ENCODE results near the gene MARCO.
A peak's percentile ranks its signal among the peaks of the same experiment; 100 is the strongest.

The MARCO gene

GRCh38 chr2:118913803-118914645 is 28.0 kb upstream of the MARCO start:
- Mint-ChIP-seq H3K9me3 (peaks cover 6% of the 10 kb centered on the region), H3K4me3 (no peak overlapping the region), H3K4me1 (ENCODE audit: low read depth) (peaks cover 38% of the 10 kb centered on the region), H3K36me3 (ENCODE audit: low read depth) (no peaks in the 10 kb centered on the region), H3K27ac (peak overlapping the region; percentile 59), H3K27me3 (peaks cover 19% of the 10 kb centered on the region)
- intact Hi-C loops (cut with micrococcal nuclease), result loop anchor here (10.0 kb wide), 1 partner anchor 71 kb away; no protein-coding TSS in a partner anchor

DNA sequence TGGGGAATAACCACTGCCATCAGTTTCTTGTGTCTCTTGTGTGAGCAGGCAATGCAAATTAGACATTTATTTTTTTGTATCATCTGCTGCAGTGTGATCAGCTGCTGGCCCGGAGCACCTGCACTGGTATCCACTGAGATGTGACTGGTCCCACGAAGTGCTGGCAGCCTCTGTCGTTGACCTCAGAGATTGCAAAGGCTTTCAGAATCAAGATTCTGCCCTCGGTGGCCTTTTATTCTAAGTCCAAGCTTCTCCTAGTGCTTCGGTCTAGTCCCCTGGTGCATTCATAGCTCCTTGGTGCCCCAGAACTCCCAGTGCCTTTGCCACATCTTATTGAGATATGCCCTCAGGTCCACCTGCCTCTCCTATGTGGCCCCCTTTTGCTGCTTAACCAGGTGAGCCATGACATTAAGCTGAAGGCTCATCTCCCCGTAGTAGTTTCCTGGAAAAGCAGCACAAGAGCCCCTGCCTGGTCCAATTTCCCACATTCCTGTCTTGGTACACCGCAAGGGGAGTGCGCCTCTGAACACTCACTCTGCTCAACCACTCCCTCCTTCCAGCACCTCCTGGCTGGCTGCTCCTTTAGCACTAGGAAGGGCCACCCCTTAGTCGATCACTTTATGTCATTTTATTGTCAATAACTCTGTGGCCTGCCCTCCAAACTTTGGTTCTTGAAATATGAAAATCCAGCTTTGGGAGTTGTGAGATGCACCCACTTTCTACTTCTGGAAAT is 27.1 kb upstream of the MARCO start:
- Mint-ChIP-seq H3K27me3 (peaks cover 17% of the 10 kb centered on the region), H3K4me3 (no peak overlapping the region), H3K36me3 (ENCODE audit: low read depth) (no peaks in the 10 kb centered on the region), H3K27ac (no peak overlapping the region), H3K4me1 (ENCODE audit: low read depth) (peaks cover 33% of the 10 kb centered on the region), H3K9me3 (peaks cover 6% of the 10 kb centered on the region)
- intact Hi-C loops (cut with micrococcal nuclease), result loop anchor here (10.0 kb wide), 1 partner anchor 70 kb away; no protein-coding TSS in a partner anchor

- Mint-ChIP-seq H3K27ac (peak overlapping the region; percentile 11), H3K4me1 (ENCODE audit: low read depth) (peaks cover 32% of the 10 kb centered on the region), H3K4me3 (no peak overlapping the region), H3K9me3 (no peaks in the 10 kb centered on the region), H3K36me3 (ENCODE audit: low read depth) (no peaks in the 10 kb centered on the region), H3K27me3 (peaks cover 2% of the 10 kb centered on the region)
- intact Hi-C loops (cut with micrococcal nuclease), result loop anchor here (10.0 kb wide), 1 partner anchor 67 kb away; no protein-coding TSS in a partner anchor
These were observed 24.0 kb upstream of the MARCO start for GRCh38 chr2:118918017-118918416.

- H3K27me3 Mint-ChIP-seq, result peaks cover 4% of the 10 kb centered on the region
- H3K27ac Mint-ChIP-seq, result no peak overlapping the region
- no peaks in the 10 kb centered on the region for H3K36me3 Mint-ChIP-seq (ENCODE audit: low read depth)
- intact Hi-C loops (cut with micrococcal nuclease), result no loop called here
- H3K4me3 Mint-ChIP-seq, result no peak overlapping the region
- no peaks in the 10 kb centered on the region for H3K9me3 Mint-ChIP-seq
- peaks cover 22% of the 10 kb centered on the region for H3K4me1 Mint-ChIP-seq (ENCODE audit: low read depth)
These were observed 20.3 kb upstream of the MARCO start for GRCh38 chr2:118921646-118922045.

DNA sequence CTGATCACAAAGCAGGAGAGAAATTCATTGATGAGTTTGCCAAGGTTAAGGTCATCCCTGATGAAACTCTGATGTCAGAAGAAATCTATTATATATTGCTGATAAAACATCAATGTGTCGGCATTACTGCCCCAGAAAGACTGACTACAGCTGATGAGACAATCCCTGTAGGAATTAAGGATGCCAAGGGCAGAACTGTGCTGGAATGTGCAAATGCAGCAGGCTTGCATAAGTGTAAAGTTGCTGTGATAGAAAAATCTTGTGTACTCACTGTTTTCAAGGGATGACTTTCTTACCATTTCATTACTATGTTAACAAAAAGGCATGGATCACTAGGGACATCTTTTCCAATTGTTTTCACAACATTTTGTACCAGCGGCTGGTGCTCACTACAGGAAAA is 19.7 kb upstream of the MARCO start:
- Mint-ChIP-seq H3K9me3 (no peaks in the 10 kb centered on the region), H3K27ac (no peak overlapping the region), H3K27me3 (peaks cover 4% of the 10 kb centered on the region), H3K4me1 (ENCODE audit: low read depth) (peaks cover 28% of the 10 kb centered on the region), H3K36me3 (ENCODE audit: low read depth) (no peaks in the 10 kb centered on the region), H3K4me3 (no peak overlapping the region)
- intact Hi-C loops (cut with micrococcal nuclease), result no loop called here

- intact Hi-C loops (cut with micrococcal nuclease), result no loop called here
- H3K27ac Mint-ChIP-seq, result no peak overlapping the region
- H3K36me3 Mint-ChIP-seq (ENCODE audit: low read depth), result no peaks in the 10 kb centered on the region
- peaks cover 28% of the 10 kb centered on the region for H3K4me1 Mint-ChIP-seq (ENCODE audit: low read depth)
- H3K4me3 Mint-ChIP-seq, result no peak overlapping the region
- peaks cover 4% of the 10 kb centered on the region for H3K27me3 Mint-ChIP-seq
- no peaks in the 10 kb centered on the region for H3K9me3 Mint-ChIP-seq
These were observed 18.6 kb upstream of the MARCO start for GRCh38 chr2:118923371-118923770.

- H3K4me3 Mint-ChIP-seq, result no peak overlapping the region
- peaks cover 4% of the 10 kb centered on the region for H3K27me3 Mint-ChIP-seq
- H3K36me3 Mint-ChIP-seq (ENCODE audit: low read depth), result peaks cover 5% of the 10 kb centered on the region
- no peak overlapping the region for H3K27ac Mint-ChIP-seq
- peaks cover 49% of the 10 kb centered on the region for H3K4me1 Mint-ChIP-seq (ENCODE audit: low read depth)
- peaks cover 12% of the 10 kb centered on the region for H3K9me3 Mint-ChIP-seq
- intact Hi-C loops (cut with micrococcal nuclease), result no loop called here
These were observed 16.5 kb upstream of the MARCO start for GRCh38 chr2:118925476-118925875.

DNA sequence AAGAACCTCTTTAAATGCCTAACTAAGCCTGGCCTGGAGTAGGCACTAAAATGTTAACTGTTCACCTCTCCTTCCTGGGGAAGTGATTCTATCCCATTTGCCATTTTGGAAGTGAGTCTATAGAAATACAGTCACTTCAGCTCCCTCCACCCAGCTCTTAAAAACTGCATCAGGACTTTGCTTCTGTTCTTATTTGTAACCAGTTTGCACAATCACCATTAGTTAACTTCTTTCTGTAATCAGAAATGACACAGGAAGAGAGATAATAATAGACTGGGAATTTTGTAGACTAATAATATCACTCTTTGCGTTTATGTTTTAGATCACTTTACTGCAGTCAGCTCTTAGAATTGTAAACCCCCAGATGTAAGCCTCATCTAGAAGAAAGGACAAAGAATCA is 16.0 kb upstream of the MARCO start:
- no peak overlapping the region for H3K27ac Mint-ChIP-seq
- peaks cover 52% of the 10 kb centered on the region for H3K4me1 Mint-ChIP-seq (ENCODE audit: low read depth)
- peaks cover 18% of the 10 kb centered on the region for H3K9me3 Mint-ChIP-seq
- H3K4me3 Mint-ChIP-seq, result no peak overlapping the region
- peaks cover 4% of the 10 kb centered on the region for H3K27me3 Mint-ChIP-seq
- intact Hi-C loops (cut with micrococcal nuclease), result no loop called here
- H3K36me3 Mint-ChIP-seq (ENCODE audit: low read depth), result peaks cover 6% of the 10 kb centered on the region

DNA sequence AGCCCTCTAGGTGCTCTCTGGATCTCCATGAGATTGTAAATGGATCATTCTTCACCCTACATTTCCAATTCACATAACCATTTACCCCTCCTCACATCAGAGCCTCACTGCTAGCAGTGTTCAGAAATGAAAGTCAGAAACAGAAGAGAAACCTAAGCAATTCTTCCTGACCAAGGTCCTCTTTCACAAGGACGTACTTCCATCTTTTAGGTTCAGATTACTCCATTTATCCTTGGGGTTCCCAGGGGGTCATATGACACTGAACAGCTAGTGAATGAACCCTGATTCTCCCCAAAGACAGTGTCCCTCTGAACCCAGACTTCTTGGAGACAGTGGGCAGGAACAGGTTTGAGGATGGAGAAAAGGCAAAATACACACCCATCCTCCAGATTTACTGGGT is 12.9 kb upstream of the MARCO start:
- Mint-ChIP-seq H3K4me1 (ENCODE audit: low read depth) (peaks cover 45% of the 10 kb centered on the region), H3K9me3 (peaks cover 33% of the 10 kb centered on the region), H3K27me3 (no peaks in the 10 kb centered on the region), H3K27ac (peak overlapping the region; percentile 1), H3K36me3 (ENCODE audit: low read depth) (peaks cover 17% of the 10 kb centered on the region), H3K4me3 (no peak overlapping the region)
- intact Hi-C loops (cut with micrococcal nuclease), result no loop called here

GRCh38 chr2:118932949-118933348 is 9.0 kb upstream of the MARCO start:
- peaks cover 23% of the 10 kb centered on the region for H3K4me1 Mint-ChIP-seq (ENCODE audit: low read depth)
- H3K27ac Mint-ChIP-seq, result no peak overlapping the region
- H3K27me3 Mint-ChIP-seq, result no peaks in the 10 kb centered on the region
- intact Hi-C loops (cut with micrococcal nuclease), result no loop called here
- H3K9me3 Mint-ChIP-seq, result peaks cover 33% of the 10 kb centered on the region
- H3K36me3 Mint-ChIP-seq (ENCODE audit: low read depth), result peaks cover 17% of the 10 kb centered on the region
- no peak overlapping the region for H3K4me3 Mint-ChIP-seq

DNA sequence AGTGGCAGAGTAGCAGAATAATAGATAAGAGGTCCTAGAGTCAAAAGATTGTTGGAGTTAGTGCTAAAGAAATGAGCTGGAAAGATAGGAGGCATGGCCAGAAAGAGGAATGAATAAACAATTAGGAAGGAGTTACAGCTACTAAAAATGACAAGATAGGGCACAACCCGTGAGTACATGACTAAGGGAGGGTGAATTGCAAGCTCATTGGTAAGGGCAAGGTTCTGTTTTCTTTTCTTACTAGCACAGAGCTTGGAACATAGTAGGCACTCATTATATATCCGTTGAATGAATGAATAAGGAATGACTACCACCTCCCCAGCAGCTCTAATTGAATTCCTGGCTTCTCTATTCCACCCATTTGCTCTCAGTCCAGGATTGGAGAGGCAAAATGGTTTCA is 5.7 kb upstream of the MARCO start:
- H3K4me1 Mint-ChIP-seq (ENCODE audit: low read depth), result peaks cover 16% of the 10 kb centered on the region
- no peak overlapping the region for H3K27ac Mint-ChIP-seq
- H3K9me3 Mint-ChIP-seq, result peaks cover 13% of the 10 kb centered on the region
- no peaks in the 10 kb centered on the region for H3K27me3 Mint-ChIP-seq
- intact Hi-C loops (cut with micrococcal nuclease), result loop anchor here (5.0 kb wide), 1 partner anchor 36 kb away; no protein-coding TSS in a partner anchor
- H3K36me3 Mint-ChIP-seq (ENCODE audit: low read depth), result peaks cover 11% of the 10 kb centered on the region
- no peak overlapping the region for H3K4me3 Mint-ChIP-seq

DNA sequence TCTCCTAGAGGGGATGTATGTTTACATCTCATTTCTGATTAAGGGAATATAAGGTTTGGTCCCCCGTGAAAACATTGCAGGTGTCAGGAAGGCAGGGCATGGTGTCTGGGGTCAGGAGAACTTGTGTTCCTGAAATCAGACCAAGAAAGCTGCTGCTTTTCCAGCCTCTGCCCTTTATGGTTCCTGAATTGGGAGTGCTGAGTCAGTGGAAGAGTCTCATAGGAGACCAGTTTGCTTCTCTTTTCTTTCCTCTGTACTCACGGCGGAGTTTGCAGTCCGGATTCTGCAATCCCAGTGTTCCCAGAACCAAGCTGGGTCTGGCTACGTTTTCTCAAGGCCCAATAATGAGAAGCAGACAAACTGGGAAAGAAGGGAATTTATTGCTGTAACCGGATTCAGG is 5.1 kb upstream of the MARCO start:
- Mint-ChIP-seq H3K27me3 (no peaks in the 10 kb centered on the region), H3K27ac (no peak overlapping the region), H3K4me1 (ENCODE audit: low read depth) (peaks cover 22% of the 10 kb centered on the region), H3K4me3 (no peak overlapping the region), H3K9me3 (peaks cover 13% of the 10 kb centered on the region), H3K36me3 (ENCODE audit: low read depth) (peaks cover 11% of the 10 kb centered on the region)
- intact Hi-C loops (cut with micrococcal nuclease), result loop anchor here (5.0 kb wide), 1 partner anchor 35 kb away; no protein-coding TSS in a partner anchor

- Mint-ChIP-seq H3K27me3 (no peaks in the 10 kb centered on the region), H3K27ac (no peak overlapping the region), H3K36me3 (ENCODE audit: low read depth) (peaks cover 9% of the 10 kb centered on the region), H3K4me3 (no peak overlapping the region), H3K9me3 (peaks cover 10% of the 10 kb centered on the region), H3K4me1 (ENCODE audit: low read depth) (peaks cover 25% of the 10 kb centered on the region)
- intact Hi-C loops (cut with micrococcal nuclease), result loop anchor here (5.0 kb wide), 1 partner anchor 34 kb away; no protein-coding TSS in a partner anchor
These were observed 4.2 kb upstream of the MARCO start for GRCh38 chr2:118937817-118938216.

- Mint-ChIP-seq H3K36me3 (ENCODE audit: low read depth) (no peaks in the 10 kb centered on the region), H3K4me3 (no peak overlapping the region), H3K4me1 (ENCODE audit: low read depth) (peaks cover 32% of the 10 kb centered on the region), H3K9me3 (no peaks in the 10 kb centered on the region), H3K27ac (peak overlapping the region; percentile 73), H3K27me3 (no peaks in the 10 kb centered on the region)
- intact Hi-C loops (cut with micrococcal nuclease), result loop anchor here (5.0 kb wide), 1 partner anchor 32 kb away; no protein-coding TSS in a partner anchor
These were observed 2.0 kb upstream of the MARCO start for GRCh38 chr2:118939994-118940393.

Data from dendritic cell treated with granulocyte-macrophage colony-stimulating factor and Interleukin-4, amounts not matched to agents 40 ng/mL and 50 ng/mL, for 4 days (primary cell).